HG03025 (cell line): Measurements from ENCODE around the gene MIA2.
"Not testable (repeated sequence)": the region's sequence is repeated elsewhere in the genome, so short reads cannot be mapped to it uniquely, and the experiment has no call there.

Experiments used
- ATAC-seq: cut with Tn5 transposase; IDR thresholded peaks from one replicate; pipeline ENCODE4 v1.9.1; 2021; ENCODE audit warnings: mild to moderate bottlenecking, moderate library complexity; ENCODE audit not compliant: unreplicated experiment, low FRiP score

Gene MIA2

DNA sequence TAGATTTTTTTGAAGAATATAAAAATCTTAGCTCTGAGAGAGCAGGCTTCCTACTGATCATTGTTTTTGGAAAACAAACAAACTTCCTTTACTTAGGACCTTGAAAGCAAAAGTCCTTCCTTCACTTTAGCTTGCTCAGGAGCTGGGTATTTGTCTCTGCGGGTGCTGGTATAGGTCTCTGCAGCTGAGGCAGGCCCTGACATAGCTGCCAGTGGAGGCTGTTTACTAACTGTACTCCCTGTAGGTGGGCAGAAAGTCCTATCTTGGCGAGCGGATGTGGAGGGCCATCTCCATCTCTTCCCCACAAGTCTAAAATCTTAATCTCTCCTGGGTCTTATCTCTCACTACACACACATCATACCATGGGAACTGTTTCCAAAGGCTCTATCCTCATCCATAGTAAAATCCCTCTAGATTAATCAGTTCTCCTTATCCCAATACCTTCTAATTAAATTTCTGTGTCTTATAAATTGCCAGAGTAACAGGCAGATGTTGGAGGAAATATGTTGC is 4.1 kb upstream of the MIA2 start:
- no peak for ATAC-seq

DNA sequence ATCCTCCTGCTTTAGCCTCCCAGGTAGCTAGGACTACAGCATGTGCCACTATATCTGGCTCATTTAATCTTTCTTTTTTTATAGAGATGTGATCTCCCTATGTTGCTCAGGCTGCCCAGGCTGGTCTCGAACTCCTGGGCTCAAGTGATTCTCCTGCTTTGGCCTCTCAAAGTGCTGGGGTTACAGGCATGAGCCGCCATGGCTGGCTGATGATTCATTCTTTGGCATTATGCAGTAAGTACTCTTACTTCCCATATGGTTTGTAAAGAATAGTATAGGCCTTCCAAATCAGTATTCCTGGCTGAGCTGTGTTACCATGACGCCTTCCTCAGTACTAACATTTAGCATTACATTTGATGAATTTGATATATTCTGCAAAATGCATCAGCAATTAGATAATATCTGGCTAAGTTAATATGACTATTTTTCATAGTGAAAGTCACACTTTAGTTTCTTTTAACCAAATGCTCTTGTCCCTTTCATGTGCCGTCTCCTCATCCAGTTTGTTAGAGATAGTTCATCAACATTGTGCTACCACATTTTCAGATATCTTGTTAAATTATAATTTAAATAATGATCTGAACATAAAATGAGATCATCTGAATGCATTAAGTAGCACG is 3.2 kb upstream of the MIA2 start:
- no peak for ATAC-seq

DNA sequence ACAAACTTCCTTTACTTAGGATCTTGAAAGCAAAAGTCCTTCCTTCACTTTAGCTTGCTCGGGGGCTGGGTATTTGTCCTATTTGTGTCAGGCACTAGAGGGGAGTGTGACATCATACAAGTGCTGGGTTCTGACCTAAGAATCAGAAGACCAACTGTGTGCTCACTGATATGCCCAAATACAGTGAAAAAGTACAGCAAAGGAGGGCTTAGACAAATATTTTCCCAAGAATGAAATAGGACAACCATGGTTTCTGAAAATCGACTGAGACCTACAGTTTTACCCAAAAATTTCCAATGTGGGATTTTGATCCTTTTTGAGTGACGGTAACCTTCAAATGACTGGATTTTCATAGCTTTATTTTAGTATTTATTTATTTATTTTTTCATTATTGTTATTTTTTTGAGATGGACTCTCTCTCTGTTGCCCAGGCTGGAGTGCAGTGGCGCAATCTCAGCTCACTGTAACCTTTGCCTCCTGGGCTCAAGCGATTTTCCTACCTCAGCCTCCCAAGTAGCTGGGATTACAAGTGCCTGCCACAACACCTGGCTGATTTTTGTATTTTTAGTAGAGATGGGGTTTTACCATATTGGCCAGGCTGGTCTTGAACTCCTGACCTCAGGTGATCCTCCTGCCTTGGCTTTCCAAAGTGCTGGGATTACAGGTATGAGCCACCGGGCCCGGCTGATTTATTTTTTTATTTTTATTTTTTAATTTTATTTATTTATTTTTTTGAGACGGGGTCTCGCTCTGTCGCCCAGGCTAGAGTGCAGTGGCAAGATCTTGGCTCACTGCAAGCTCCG is 1.8 kb upstream of the MIA2 start:
- peak; percentile 49 for ATAC-seq

GRCh38 chr14:39232554-39233415 is 930 bp upstream of the MIA2 start:
- no peak for ATAC-seq

DNA sequence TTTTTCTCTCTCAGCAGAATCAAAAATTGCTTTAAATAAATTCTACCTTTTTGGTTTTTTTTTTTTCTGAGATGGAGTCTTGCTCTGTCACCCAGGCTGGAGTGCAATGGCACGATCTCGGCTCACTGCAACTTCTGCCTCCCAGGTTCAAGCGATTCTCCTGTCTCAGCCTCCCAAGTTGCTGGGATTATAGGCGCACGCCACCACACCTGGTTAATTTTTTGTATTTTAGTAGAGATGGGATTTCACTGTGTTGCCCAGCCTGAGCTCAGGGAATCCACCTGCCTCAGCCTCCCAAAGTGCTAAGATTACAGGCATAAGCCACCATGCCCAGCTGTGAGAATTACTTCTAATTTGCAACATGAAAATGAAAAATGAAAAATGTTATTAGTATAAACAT is 1.3 kb downstream of the MIA2 start:
- ATAC-seq, result not testable (repeated sequence)

DNA sequence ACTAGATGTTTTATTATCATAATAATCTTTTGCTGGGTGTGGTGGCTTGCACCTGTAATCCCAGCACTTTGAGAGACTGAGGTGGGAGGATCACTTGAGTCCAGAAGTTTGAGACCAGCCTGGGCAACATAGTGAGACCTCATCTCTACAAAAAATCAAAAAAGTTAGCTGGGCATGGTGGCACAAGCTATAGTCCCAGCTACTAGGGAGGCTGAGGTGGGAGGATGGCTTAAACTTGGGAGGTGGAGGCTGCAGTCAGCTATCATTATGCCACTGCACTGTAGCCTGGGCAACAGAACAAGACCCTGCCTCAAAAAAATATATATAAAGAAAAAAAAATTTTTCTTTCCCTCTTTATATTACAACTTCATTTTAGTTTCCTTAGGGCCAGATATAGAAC is 1.8 kb downstream of the MIA2 start:
- not testable (repeated sequence) for ATAC-seq

DNA sequence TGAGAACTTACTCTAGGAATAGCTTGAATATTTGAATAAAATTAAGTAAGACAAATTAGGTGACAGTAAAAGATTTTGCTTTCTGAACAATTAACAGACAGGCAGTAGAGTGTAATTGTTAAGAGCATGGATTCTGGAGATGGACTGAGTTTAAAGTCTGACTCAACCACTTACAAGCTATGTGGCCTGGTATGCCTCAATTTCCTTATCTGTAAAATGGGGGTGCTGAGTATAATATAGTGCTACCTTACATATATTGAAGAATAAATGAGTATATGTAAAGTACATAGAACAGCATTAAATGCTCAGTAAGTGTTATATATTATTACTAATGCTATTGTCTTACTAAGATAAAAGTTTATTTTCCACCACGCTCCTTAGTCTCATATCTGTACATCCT is 7.1 kb downstream of the MIA2 start:
- no peak for ATAC-seq

DNA sequence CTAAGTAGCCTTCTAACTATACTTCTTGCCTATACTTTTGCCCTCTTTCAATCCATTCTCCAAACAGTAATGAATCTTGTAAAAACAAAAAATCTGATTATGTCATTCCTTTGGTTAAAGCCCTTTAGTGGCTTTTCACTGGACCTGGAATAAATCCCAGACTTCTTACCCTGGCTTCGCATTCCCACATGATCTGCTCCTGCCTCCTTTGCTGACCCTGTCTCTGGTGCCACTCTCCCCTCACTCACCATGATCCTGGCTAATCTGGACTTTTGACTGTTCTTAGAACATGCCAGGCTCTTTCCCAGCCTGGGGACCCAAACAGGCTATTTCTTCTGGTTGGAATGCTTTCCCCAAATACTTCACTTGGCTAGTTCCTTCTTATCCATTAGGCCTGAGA is 7.9 kb downstream of the MIA2 start:
- ATAC-seq, result no peak

DNA sequence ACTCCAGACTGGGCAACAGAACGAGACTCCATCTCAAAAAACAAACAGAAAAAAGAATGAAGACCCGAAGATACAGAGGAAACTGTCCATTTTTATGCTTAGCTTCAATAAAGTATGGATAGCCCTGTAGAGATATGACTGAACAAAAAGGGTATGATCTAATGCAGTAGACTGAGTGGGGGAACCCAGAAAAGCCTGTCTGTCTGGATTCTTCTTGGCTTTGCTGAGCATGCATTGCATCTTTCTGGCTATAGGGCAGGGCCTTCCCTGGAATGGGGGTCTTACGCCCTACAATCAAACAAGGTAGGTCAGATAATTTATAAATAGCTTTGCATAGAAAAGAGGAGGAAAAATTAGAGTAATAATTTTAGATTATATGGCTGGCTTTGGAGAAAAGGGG is 10.1 kb downstream of the MIA2 start:
- no peak for ATAC-seq

DNA sequence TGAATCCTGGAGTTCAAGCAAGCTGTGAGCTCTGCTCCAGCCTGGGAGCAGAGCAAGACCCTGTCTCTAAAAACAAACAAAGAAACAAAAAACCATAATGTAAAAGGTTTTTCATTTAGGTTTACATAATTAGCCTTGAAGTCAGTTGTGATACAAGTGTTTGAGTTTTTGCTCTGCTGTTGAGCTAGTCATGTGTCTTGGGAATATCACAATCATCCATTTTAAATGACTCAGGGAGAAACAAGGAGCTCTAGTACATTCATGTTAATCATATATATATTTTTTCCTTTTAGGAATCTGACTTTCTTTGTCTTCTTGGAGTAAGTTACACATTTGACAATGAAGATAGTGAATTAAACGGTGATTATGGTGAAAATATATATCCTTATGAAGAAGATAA is 12.9 kb downstream of the MIA2 start:
- no peak for ATAC-seq

- ATAC-seq, result no peak
Measured at GRCh38 chr14:39247256-39247655, 13.5 kb downstream of the MIA2 start.

GRCh38 chr14:39251547-39251946 is 17.8 kb downstream of the MIA2 start:
- no peak for ATAC-seq

GRCh38 chr14:39257388-39257787 is 23.7 kb downstream of the MIA2 start:
- not testable (repeated sequence) for ATAC-seq

DNA sequence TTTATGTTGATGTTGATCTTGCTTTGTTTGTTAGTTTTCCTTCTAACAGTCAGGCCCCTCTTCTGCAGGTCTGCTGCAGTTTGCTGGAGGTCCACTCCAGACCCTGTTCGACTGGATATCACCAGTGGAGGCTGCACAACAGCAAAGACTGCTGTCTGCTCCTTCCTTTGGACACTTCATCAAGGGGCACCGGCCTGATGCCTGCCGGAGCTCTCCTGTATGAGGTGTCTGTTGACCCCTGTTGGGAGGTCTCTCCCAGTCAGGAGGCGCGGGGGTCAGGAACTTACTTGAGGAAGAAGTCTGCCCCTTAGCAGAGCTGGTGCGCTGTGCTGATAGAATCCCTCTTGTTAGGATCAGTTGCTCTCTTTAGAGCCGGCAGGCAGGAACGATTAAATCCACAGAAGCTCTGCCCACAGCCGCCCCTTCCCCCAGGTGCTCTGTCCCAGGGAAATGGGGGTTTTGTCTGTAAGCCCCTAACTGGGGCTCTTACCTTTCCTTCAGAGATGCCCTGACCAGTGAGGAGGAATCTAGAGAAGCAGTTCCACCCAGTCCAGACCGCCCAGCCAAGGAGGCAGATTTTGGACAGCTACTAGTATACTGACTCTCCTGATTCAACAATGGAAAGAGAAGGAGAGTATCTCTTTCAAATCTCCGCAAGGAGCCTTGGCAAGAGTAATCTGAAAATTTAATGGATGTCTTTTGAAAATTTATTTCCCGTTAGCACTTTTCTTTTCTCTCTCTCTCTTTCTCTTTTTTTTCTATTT is 25.2 kb downstream of the MIA2 start:
- ATAC-seq, result no peak

DNA sequence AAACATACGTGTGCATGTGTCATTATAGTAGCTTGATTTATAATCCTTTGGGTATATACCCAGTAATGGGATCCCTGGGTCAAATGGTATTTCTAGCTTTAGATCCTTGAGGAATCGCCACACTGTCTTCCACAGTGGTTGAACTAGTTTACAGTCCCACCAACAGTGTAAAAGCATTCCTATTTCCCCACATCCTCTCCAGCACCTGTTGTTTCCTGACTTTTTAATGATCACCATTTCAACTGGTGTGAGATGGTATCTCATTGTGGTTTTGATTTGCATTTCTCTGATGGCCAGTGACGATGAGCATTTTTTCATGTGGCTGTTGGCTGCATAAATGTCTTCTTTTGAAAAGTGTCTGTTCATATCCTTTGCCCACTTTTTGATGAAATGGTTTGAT is 26.4 kb downstream of the MIA2 start:
- ATAC-seq, result not testable (repeated sequence)

GRCh38 chr14:39262214-39262613 is 28.5 kb downstream of the MIA2 start:
- ATAC-seq, result not testable (repeated sequence)

DNA sequence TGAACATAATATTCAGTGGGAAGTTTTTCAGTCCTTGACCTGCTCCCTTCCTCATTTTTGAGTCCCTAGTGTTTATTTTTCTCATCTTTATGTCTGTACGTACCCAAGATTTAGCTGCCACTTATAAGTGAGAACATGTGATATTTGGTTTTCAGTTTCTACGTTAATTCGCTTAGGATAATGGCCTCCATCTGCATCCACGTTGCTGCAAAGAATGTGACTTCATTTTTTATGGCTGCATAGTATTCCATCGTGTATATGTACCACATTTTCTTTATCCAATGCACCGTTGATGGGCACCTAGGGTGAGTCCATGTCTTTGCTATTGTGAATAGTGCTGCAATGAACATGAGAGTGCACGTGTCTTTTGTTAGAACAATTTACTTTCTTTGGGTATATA is 30.3 kb downstream of the MIA2 start:
- ATAC-seq, result no peak

DNA sequence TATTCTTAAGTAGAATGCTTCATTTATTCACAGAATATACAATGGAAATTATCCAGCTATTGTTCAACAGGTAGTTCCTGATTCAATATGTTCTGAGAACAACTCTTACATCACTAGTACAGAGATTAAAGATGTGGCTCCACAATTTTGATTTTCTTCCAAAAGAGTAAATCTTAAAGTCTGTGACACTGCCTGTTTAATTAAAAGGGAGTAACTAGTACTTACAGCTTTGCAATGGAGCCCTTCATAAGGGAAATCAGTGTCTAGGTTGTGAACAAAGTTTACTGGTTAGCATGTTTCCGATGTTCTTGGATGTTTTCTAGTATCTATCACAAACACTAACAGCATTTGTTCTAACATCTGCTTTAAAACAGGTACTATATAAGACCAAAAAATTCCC is 30.8 kb downstream of the MIA2 start:
- ATAC-seq, result no peak

GRCh38 chr14:39265033-39265432 is 31.3 kb downstream of the MIA2 start:
- ATAC-seq, result no peak

GRCh38 chr14:39265806-39266524 is 32.2 kb downstream of the MIA2 start:
- no peak for ATAC-seq
